ENCODE data around the gene POLA1.

The POLA1 gene

DNA sequence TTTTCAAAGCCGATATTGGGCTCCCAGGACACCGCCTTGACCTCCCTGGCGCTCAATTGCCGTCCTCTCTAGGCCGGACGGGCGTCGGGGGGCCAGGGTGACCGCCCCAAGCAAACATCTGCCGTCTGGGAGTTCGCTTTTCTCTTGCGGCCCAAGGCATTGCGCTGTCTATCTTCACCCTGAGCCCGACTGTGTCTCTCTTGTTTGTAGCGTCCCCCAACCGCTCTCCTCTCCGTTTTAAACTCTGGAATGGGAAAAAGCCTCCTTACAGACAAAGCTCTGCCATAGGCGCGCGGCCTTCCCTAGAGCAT is 322.6 kb downstream of the POLA1 start:
- Histone ChIP-seq H3K4me3 (ENCODE audit: low read length) (no peak overlapping the region), H3K79me2 (ENCODE audit: low read length) (no peaks in the 10 kb centered on the region), H3K27ac (ENCODE audit: low read length) (no peak overlapping the region), H3K9ac (ENCODE audit: low read length) (no peak overlapping the region), H3K36me3 (replicated peaks; ENCODE audit: insufficient read depth, low read length) (no peaks in the 10 kb centered on the region), H3K27me3 (replicated peaks; ENCODE audit: insufficient read depth, low read length) (peaks cover 26% of the 10 kb centered on the region), H2AFZ (ENCODE audit: low read length) (no peak overlapping the region), H4K20me1 (ENCODE audit: insufficient read depth, low read length) (no peaks in the 10 kb centered on the region), H3K4me1 (ENCODE audit: low read length) (no peaks in the 10 kb centered on the region), H3K9me3 (replicated peaks; ENCODE audit: insufficient read depth, low read length) (no peaks in the 10 kb centered on the region), H3K9me2 (replicated peaks; ENCODE audit: insufficient read depth, low read length) (no peaks in the 10 kb centered on the region), H3K4me2 (ENCODE audit: low read depth, low read length) (no peak overlapping the region), H3F3A (ENCODE audit: insufficient read depth, low read length) (no peaks in the 10 kb centered on the region)
- no peak for DNase-seq
- TF ChIP-seq EZH2phosphoT487 (IDR thresholded peaks at IDR 0.05; ENCODE audit: low read length) (no peak), EZH2 (optimal IDR thresholded peaks at IDR 0.05; ENCODE audit: low read depth, low read length) (no peak)
- TF ChIP-seq, protein P1, sequence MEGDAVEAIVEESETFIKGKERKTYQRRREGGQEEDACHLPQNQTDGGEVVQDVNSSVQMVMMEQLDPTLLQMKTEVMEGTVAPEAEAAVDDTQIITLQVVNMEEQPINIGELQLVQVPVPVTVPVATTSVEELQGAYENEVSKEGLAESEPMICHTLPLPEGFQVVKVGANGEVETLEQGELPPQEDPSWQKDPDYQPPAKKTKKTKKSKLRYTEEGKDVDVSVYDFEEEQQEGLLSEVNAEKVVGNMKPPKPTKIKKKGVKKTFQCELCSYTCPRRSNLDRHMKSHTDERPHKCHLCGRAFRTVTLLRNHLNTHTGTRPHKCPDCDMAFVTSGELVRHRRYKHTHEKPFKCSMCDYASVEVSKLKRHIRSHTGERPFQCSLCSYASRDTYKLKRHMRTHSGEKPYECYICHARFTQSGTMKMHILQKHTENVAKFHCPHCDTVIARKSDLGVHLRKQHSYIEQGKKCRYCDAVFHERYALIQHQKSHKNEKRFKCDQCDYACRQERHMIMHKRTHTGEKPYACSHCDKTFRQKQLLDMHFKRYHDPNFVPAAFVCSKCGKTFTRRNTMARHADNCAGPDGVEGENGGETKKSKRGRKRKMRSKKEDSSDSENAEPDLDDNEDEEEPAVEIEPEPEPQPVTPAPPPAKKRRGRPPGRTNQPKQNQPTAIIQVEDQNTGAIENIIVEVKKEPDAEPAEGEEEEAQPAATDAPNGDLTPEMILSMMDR (IDR thresholded peaks at IDR 0.05; ENCODE audit: low read length) = no peak

DNA sequence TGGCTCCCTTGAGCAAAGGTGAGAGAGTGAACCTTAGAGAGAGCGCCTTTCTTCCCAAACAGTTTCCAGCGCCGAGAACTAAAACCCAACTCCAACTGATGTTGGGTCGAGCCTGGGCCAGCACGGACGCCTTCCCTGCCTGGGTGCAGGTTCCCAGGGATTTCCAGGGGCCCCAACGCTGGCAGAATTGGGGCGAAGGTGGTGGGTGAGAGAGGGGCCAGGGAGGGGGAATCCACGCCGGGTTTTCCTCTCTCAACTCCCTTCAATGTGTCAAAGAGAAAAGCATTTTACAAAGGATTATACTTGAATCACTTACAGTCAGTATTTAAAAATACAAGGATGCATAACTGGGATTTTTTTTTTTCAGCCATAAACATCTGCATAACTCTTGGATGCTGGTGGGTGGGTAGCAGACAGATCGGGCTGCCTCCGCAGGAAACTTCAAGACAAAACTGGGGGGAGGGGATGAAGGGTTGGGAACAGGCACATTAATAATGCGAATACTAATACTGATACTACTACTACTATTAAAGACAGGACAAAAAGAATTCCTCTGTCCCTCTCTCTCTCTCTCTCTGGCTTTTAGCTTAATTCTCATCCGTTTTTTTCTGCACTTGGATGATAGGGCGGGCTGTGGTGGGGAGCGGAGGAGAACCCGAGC is 323.4 kb downstream of the POLA1 start:
- DNase-seq = no peak
- Histone ChIP-seq H3K79me2 (ENCODE audit: low read length) (no peaks in the 10 kb centered on the region), H3K4me2 (ENCODE audit: low read depth, low read length) (peak overlapping the region; percentile 57; the same call in 1 of the 2 replicates), H3K27ac (ENCODE audit: low read length) (no peak overlapping the region), H3F3A (ENCODE audit: insufficient read depth, low read length) (no peaks in the 10 kb centered on the region), H3K4me3 (ENCODE audit: low read length) (peak overlapping the region; percentile 52; the same call in 1 of the 2 replicates), H3K9me2 (replicated peaks; ENCODE audit: insufficient read depth, low read length) (no peaks in the 10 kb centered on the region), H3K27me3 (replicated peaks; ENCODE audit: insufficient read depth, low read length) (peaks cover 26% of the 10 kb centered on the region), H3K9ac (ENCODE audit: low read length) (no peak overlapping the region), H2AFZ (ENCODE audit: low read length) (no peak overlapping the region), H4K20me1 (ENCODE audit: insufficient read depth, low read length) (no peaks in the 10 kb centered on the region), H3K9me3 (replicated peaks; ENCODE audit: insufficient read depth, low read length) (no peaks in the 10 kb centered on the region), H3K36me3 (replicated peaks; ENCODE audit: insufficient read depth, low read length) (no peaks in the 10 kb centered on the region), H3K4me1 (ENCODE audit: low read length) (no peaks in the 10 kb centered on the region)
- no peak for TF ChIP-seq EZH2 (optimal IDR thresholded peaks at IDR 0.05; ENCODE audit: low read depth, low read length)
- TF ChIP-seq, protein P1 (IDR thresholded peaks at IDR 0.05; ENCODE audit: low read length) = no peak
- no peak for TF ChIP-seq EZH2phosphoT487 (IDR thresholded peaks at IDR 0.05; ENCODE audit: low read length)

DNA sequence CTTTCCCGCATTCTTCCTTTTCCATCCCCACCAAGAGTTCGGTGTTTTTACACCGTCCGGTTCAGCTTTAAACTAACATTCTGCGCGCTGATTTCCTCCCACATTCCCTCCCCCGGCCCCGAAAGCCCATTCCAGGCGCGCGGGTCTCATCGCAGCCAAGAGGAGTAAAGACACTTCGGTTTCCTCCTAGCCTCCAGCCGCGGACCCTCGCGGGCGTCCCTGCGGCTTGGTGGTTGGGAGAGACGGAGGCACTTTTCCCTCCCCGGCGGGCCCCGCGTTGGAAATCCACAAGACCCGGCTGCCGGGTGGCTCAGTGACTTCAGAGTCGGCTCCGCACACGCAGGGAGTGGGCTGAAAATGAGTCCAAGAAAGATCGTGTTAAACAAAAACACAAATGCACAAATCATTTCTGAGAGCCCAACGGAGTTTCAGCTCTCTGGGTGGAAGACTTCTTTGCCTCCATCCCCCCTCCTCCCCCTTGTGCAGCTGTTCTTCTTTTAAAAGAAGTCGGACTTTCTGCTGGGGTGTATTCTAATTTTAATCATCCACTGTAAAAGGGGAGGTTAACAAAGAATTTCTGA is 324.0 kb downstream of the POLA1 start:
- Histone ChIP-seq H4K20me1 (ENCODE audit: insufficient read depth, low read length) (no peaks in the 10 kb centered on the region), H3F3A (ENCODE audit: insufficient read depth, low read length) (no peaks in the 10 kb centered on the region), H3K4me2 (ENCODE audit: low read depth, low read length) (peak overlapping the region; percentile 57), H2AFZ (ENCODE audit: low read length) (peak overlapping the region; percentile 45; the same call in 1 of the 2 replicates), H3K36me3 (replicated peaks; ENCODE audit: insufficient read depth, low read length) (no peaks in the 10 kb centered on the region), H3K4me1 (ENCODE audit: low read length) (no peaks in the 10 kb centered on the region), H3K27ac (ENCODE audit: low read length) (no peak overlapping the region), H3K9me3 (replicated peaks; ENCODE audit: insufficient read depth, low read length) (no peaks in the 10 kb centered on the region), H3K9ac (ENCODE audit: low read length) (no peak overlapping the region), H3K79me2 (ENCODE audit: low read length) (no peaks in the 10 kb centered on the region), H3K9me2 (replicated peaks; ENCODE audit: insufficient read depth, low read length) (no peaks in the 10 kb centered on the region), H3K27me3 (replicated peaks; ENCODE audit: insufficient read depth, low read length) (peaks cover 26% of the 10 kb centered on the region), H3K4me3 (ENCODE audit: low read length) (peak overlapping the region; percentile 52)
- no peak for TF ChIP-seq EZH2phosphoT487 (IDR thresholded peaks at IDR 0.05; ENCODE audit: low read length)
- TF ChIP-seq, protein P1 (IDR thresholded peaks at IDR 0.05; ENCODE audit: low read length) = no peak
- no peak for TF ChIP-seq EZH2 (optimal IDR thresholded peaks at IDR 0.05; ENCODE audit: low read depth, low read length)
- DNase-seq = no peak

All from MM.1S (cell line).